HG03521 (cell line): ENCODE results near the gene PHRF1.

ENCODE experiments used
- ATAC-seq: cut with Tn5 transposase; IDR thresholded peaks from one replicate; pipeline ENCODE4 v1.9.1; 2021; ENCODE audit warnings: mild to moderate bottlenecking, moderate library complexity; ENCODE audit not compliant: unreplicated experiment

Gene PHRF1

GRCh38 chr11:595400-595799 is 19.1 kb downstream of the PHRF1 start:
- no peak for ATAC-seq

GRCh38 chr11:596374-596773 is 20.1 kb downstream of the PHRF1 start:
- no peak for ATAC-seq

GRCh38 chr11:597166-597725 is 21.0 kb downstream of the PHRF1 start:
- no peak for ATAC-seq

- ATAC-seq, result no peak
Observed at GRCh38 chr11:598005-598680, 21.9 kb downstream of the PHRF1 start.

- no peak for ATAC-seq
Observed at GRCh38 chr11:601573-602245, 25.4 kb downstream of the PHRF1 start.

GRCh38 chr11:603154-603553 is 26.9 kb downstream of the PHRF1 start:
- no peak for ATAC-seq

- ATAC-seq, result no peak
Observed at GRCh38 chr11:605286-606129, 29.2 kb downstream of the PHRF1 start.

GRCh38 chr11:606245-606644 is 30.0 kb downstream of the PHRF1 start:
- ATAC-seq, result no peak

GRCh38 chr11:607020-607780 is 30.9 kb downstream of the PHRF1 start:
- ATAC-seq, result no peak

- ATAC-seq, result no peak
Observed at GRCh38 chr11:607971-608659, 31.8 kb downstream of the PHRF1 start.

- ATAC-seq, result no peak
Observed at GRCh38 chr11:608791-609251, 32.6 kb downstream of the PHRF1 start.

GRCh38 chr11:609341-609811 is 33.1 kb downstream of the PHRF1 start:
- ATAC-seq, result no peak

GRCh38 chr11:610146-610801 is 34.0 kb downstream of the PHRF1 start:
- ATAC-seq, result no peak

- no peak for ATAC-seq
Observed at GRCh38 chr11:611001-611996, 35.0 kb downstream of the PHRF1 start.

- ATAC-seq, result no peak
Observed at GRCh38 chr11:612201-612960, 36.1 kb downstream of the PHRF1 start.

- no peak for ATAC-seq
Observed at GRCh38 chr11:612961-613300, 36.7 kb downstream of the PHRF1 start.

GRCh38 chr11:613369-613968 is 37.2 kb downstream of the PHRF1 start:
- no peak for ATAC-seq
